GM10266 (cell line): Measurements from ENCODE around the gene ILDR2.

Source experiments
- DNase-seq: peaks from one replicate; pipeline ENCODE4 v3.0.0; 2012; ENCODE audit errors: extremely low spot score
- CTCF ChIP-seq: IDR thresholded peaks from 2 replicates; pipeline ENCODE4 v1.5.1; 2012; ENCODE audit warnings: mild to moderate bottlenecking, low read depth; ENCODE audit not compliant: control insufficient read depth, insufficient read depth; ENCODE audit errors: missing control alignments

ILDR2 gene

GRCh38 chr1:166939741-166940375 lies 35.5 kb downstream of the ILDR2 start:
- no peak for TF ChIP-seq CTCF

GRCh38 chr1:166937962-166938361 lies 37.4 kb downstream of the ILDR2 start:
- DNase-seq: no peak
- TF ChIP-seq CTCF: no peak

More at GRCh38 chr1:166939741-166940375, 35.5 kb downstream of the ILDR2 start:
- DNase-seq: no peak

GRCh38 chr1:166937329-166937728 lies 38.0 kb downstream of the ILDR2 start:
- no peak for TF ChIP-seq CTCF
- DNase-seq: no peak

GRCh38 chr1:166933633-166934032 lies 41.7 kb downstream of the ILDR2 start:
- TF ChIP-seq CTCF: no peak
- no peak for DNase-seq

- DNase-seq: no peak
- no peak for TF ChIP-seq CTCF
Measured at GRCh38 chr1:166933140-166933539, 42.2 kb downstream of the ILDR2 start.

GRCh38 chr1:166929911-166930310 lies 45.4 kb downstream of the ILDR2 start:
- TF ChIP-seq CTCF: no peak

GRCh38 chr1:166927701-166928100 lies 47.6 kb downstream of the ILDR2 start:
- no peak for DNase-seq
- no peak for TF ChIP-seq CTCF

More at GRCh38 chr1:166929911-166930310, 45.4 kb downstream of the ILDR2 start:
- DNase-seq: no peak
